Caki2 (cell line): ENCODE data around the gene DEFB124. TPM values are rescaled to one million over a fixed set of nuclear protein-coding genes. Genes with fewer than 3 reads are reported as not detected.
"Not testable (repeated sequence)": the region's sequence is repeated elsewhere in the genome, so short reads cannot be mapped to it uniquely, and the experiment has no call there.

Experiments
- DNase-seq: peaks from one replicate; pipeline ENCODE4 v3.0.0-alpha.2; 2015; ENCODE audit warnings: low read depth
- in situ Hi-C: cut with HindIII; loops from 2 replicates; pipeline ENCODE4 v1.10.0; 2016; ENCODE audit warnings: low sequenced_read_pairs, low pct_unique_long_range_greater_than_20kb, mixed read lengths
- total RNA-seq: library from RNA; depleted of rRNA; stranded (reverse); fragments of >200 nt; shearing (Covaris generic); gene quantifications from 2 replicates; pipeline ENCODE4 v1.2.3, GENCODE V29; 2014; ENCODE audit warnings: low replicate concordance

DEFB124 gene
- total RNA-seq, 1 experiment from 2014 or later, result not detected

DNA sequence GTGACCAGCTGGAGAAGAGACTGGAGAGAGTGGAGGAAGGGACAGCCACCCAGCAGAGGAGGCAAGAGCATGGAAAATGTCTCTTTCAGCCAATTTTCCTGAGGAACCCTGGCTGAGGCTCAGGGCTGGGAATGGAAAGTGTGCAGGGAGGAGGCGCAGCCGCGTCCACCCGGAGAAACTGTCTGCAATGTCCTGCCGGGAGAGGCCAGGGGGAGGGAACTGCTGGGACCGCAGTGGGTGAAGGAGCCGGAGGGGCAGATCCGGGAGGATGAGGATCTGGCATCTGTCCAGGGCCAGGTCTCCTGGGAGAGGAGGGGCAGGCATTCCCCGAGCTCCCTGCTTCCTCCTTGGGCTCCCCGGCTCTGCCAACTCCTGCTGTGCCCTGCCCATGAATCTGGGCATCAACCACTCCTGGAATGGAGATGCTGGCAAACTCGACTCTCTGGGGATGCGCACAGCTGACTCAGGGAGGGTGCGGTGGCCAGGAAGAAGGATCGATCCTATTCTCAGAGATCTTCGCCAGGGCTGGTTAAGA, 21.9 kb upstream of the DEFB124 start:
- DNase-seq, result no peak

DNA sequence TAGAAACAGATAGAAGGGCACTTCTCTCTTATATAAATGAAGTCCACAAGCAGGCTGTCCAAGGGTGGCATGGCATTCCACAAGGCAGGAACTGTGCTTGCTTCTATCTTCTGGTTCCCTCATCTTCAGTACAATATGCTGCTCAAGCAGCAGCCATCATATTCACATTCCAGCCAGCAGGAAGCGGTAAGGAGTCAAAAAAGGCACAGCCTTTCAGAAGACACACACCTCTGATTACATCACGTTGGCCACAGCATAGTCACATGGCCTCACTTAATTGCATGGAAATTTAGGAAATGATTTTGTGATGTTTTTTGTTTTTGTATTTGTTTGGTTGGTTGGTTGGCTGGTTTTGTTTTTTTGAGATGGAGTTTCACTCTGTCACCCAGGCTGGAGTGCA, 19.2 kb upstream of the DEFB124 start:
- no peak for DNase-seq
- in situ Hi-C loops, result no loop called here

More for the DNA sequence above, 21.9 kb upstream of the DEFB124 start:
- in situ Hi-C loops, result no loop called here

DNA sequence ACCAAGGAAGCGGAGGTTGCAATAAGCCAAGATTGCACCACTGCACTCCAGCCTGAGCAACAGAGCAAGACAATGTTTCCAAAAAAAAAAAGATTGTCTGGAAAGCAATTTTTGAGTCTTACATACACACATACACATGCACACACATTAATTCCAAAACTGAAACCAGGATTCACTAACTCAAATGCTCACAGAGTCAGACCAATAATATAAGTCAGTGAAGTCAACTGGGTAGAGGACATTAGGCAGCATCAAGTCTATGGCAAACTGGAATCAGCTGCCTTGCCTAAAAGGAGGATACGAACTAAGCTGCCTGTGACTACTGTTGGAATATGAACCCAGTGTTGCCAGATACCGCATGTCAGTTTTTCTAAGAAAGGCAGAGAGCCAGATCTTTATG, 15.8 kb upstream of the DEFB124 start:
- no peak for DNase-seq
- in situ Hi-C loops, result no loop called here

DNA sequence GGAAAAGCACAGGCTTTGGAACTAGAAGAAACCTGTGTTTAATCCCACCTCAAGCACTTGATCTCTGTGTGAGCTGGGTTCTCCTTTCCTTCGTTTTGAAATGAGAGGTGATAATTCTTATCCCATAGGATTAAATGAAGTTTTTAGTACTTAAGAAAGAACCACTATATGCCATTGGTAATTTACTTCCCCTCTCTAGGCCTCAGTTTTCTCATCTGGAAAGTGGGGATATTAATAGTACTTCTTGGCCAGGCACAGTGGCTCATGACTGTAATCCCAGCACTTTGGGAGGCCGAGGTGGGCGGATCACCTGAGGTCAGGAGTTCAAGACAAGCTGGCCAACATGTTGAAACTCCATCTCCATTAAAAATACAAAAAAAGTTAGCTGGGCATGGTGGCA, 14.2 kb upstream of the DEFB124 start:
- in situ Hi-C loops, result no loop called here
- no peak for DNase-seq

DNA sequence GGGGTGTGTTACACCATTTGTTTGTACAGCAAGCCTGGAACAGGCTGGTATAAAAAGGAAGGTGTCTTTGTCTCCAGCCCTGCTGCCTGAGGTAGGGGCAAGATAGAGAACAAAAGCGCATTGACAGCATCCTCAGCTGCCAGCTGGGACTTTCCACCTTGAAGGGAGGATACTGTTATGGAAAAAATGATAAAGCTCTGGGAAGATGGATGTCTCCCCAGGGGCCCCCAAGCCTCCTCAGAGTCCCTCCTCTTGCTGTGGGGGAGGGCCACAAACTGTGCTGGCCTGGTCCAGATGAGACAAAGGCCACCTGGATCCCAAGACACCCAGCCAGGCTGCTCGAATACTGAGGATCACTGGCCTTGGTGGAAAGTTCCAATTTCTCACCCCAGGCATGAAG, 13.2 kb upstream of the DEFB124 start:
- DNase-seq, result no peak
- in situ Hi-C loops, result no loop called here

DNA sequence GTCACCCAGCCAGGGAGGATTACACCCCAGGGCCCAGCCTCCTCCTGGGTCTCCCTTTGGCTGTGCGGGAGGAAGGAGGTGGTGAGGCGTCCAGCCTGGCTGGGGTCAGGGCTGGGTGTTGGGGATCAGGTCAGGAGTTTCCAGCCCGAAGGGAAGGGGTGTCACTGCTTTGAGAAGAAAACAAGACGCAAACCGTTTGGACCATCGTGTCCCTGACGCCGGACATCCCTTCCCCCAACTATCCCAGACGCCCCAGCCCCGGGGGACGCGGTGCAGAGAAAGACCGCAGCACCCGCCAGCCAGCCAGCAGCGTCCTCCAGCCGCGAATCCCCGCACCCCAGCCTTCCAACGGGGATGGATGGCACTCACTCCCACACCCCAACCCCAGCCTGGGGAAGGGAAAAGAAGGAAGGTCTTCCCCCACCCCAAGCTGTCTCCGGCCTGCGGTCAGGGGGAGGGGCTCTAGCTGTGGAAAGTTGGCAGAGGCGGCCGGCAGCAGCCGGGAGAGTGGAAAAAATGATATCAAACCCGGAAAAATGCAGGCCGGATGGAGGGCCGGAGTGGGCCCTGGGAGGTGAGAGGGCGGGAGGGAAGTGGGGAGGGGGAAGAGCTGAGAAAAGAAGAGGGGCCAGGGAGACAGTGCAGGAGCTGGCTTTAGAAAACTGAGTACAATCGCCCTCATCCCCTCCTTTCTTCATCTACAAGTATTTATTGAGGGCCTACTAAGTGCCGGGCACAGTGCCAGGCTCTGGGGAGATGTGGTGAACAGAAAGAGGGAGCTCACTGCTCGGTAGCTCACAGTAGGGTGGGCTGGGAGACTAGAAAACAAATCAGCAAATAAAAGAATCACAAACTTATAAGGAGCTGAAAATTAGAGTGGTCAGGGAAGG, 10.8 kb upstream of the DEFB124 start:
- DNase-seq, result no peak
- in situ Hi-C loops, result no loop called here

DNA sequence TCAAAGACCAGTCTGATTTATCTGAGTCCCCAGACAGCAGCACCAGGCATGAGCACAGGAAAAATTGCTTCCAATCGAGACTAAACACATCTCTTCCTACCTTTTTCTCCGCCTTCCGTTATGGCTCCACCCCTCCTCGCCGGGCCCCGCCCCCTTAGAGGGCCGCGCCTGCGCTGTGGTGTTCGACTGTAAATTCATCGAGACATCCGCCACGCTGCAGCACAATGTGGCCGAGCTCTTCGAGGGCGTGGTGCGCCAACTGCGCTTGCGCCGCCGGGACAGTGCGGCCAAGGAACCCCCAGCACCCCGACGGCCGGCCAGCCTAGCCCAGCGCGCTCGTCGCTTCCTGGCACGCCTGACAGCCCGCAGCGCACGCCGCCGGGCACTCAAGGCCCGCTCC, 9.1 kb upstream of the DEFB124 start:
- no peak for DNase-seq
- in situ Hi-C loops, result no loop called here

DNA sequence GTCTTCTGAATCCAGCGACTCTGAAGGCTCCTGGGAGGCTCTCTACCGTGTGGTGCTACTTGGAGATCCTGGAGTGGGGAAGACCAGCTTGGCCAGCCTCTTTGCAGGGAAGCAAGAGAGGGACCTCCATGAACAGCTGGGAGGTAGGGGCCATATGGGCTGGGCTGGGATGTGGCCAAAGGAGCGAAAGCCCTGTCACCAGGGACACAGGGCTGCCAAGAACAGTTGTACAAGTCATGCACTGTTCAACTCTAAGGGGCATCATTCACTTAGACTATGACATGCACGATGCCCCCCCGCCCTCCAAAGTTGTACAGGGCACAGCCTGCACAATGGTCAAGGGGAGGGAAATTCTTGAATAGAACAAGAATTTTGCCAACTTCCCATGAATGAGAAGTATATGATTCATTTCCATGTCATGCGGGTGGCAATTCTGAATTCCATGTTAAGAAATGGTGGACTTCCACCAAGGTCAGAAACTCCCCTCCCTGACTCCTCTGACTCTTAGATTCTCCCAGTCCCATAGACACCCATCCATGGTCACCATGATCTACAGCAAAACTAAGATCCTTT, 1.8 kb upstream of the DEFB124 start:
- no peak for DNase-seq
- in situ Hi-C loops, result no loop called here

DNA sequence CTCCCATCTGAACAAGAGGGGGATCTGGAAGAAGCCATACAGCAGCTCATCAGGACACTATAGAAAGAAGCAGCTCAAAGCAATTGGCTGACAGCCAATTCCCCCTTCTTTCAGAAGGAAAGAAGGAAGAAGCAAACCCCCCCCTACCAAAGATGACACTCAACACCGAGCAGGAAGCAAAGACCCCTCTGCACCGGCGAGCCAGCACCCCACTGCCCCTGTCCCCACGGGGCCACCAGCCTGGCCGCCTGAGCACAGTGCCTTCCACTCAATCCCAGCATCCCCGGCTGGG, 1.3 kb upstream of the DEFB124 start:
- in situ Hi-C loops, result no loop called here
- DNase-seq, result no peak

DNA sequence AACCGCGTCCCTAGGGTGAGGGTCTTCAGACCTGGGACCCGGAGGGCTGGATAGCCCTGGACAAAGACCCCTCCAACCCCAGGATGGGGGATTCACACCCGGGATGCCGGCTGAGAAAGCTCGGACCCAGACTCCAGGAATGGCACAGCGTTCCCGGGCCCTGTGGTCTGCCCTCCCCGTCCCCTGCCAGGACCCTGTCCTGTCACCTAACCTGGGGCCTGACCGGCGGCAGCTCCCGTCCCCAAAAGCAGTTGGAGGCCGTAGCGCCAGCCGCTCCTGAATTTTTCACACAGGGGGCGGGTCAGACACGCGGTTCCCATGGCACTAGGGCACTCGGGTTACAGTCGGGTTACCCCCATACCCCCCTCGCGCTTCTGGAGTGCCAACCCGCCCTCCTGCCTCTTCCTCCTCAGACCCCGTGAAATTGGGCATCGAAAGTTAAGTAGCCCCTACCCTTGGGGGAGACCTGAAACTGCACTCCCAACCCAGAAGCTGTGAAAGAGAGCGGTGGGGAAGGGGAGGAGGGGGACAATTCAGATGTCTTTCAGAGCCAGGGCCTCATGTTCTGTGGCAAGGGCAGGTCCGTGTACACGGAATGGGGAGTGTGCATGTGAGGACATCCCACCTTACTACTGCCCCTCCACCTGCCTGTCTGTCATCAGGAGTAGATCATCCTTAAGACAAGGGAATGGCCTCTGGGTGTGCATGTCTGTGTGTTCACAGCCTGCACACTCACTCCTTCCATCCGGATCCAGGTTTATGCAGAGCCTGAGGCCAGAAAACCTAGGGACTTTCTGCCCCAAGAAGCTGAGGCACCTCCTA, 756 bp upstream of the DEFB124 start:
- DNase-seq, result no peak
- in situ Hi-C loops, result no loop called here

DNA sequence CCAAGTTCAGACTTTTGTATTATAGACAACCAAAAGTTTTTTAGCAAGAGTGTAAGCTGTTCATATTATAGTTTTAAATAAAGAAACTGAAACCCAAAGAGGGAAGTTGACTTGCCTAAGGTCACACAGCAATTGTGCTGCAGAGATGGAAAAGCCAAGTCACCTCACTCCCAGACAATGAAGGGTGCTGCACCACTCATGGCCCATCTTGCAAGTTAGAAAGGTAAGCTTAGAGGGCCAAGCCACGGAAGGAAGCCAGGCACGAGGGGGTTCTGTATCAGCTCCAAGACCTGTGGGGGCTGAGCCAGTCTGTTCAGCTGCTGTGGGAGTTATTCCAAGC, 860 bp downstream of the DEFB124 start:
- DNase-seq, result no peak
- in situ Hi-C loops, result no loop called here

DNA sequence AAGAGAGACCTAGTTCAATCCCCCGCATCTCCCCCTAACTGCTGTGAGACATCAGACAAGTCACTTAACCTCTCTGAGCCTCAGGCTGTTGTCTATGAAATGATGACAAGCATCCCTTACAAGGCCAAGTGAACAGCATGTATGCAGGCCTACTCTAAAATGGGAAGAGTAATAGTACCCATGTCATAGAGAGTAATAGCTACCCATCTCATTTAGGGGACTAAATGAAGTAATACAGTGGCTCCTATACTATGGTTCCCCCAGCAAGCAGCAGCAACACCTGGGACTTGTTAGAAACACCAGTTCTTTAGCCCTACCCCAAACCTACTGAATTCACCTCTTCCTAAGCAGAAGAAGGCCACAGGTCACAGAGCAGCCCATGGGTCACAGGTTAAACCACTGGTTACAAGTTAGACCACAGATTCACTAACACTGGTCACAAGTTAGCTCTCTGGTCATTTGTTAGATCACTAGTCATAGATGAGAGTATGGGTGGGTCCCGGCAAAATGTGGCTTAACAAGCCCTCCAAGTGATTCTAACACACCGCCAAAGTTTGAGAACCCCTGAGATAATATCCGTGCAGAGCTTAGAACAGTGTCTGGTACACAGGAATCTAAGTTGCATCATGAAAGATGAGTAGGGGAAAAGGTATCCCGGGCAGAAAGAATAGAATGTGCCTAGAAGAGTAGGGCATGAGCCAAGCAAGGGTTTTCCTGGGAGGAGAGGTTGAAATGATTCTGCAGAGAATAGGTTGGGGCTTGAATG, 1.4 kb downstream of the DEFB124 start:
- no peak for DNase-seq
- in situ Hi-C loops, result no loop called here

DNA sequence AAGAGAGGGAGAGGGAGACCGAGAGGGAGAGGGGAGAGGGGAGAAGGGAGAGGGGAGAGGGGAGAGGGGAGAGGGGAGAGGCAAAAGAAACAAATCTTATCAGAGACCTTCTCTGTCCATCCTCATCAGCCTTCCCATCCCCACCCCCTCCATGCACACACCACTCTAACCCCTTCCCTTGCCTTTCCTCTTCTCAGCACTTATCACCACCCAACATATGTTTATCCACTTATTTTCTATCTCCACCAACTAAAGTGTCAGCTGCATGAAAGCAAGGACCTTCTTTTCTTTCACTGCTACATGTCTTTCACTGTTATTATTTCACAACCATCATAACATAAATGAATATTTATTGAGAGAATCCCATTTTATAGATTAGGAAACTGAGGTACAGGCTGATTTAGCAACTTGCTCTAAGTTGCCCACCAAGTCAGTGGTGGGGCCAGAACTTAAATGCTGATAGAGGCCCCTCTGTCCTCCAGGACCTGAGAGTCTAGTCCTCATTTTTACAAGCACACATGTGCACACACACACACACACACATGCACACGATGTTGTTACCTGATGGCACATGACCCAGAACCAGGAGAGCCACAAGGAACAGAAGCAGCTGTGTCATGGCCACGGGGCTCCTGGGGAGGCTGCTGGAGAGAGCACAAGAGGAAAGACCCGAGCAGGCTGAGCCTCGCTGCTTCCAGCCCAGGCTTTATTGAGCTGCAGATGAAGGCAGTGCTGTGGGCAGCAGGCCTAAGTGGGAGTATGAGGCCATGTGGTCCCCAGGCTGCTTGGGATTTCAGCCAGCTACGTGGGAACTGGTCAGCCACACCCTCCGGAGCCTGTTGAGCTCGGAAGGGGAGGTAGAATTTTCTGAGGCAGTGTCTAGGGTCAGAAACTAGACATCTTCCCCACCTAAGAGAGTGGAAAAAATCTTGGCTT, 2.3 kb downstream of the DEFB124 start:
- in situ Hi-C loops, result no loop called here
- DNase-seq, result no peak

DNA sequence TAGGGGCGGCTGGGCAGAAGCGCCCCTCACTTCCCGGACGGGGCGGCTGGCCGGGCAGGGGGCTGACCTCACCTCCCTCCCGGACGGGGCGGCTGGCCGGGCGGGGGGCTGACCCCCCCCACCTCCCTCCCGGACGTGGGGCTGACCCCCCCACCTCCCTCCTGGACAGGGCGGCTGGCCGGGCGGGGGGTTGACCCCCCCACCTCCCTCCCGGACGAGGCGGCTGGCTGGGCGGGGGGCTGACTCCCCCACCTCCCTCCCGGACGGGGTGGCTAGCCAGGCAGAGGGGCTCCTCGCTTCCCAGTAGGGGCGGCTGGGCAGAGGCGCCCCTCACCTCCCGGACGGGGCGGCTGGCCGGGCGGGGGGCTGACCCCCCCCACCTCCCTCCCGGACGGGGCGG, 4.0 kb downstream of the DEFB124 start:
- DNase-seq, in situ Hi-C loops: not testable (repeated sequence)

DNA sequence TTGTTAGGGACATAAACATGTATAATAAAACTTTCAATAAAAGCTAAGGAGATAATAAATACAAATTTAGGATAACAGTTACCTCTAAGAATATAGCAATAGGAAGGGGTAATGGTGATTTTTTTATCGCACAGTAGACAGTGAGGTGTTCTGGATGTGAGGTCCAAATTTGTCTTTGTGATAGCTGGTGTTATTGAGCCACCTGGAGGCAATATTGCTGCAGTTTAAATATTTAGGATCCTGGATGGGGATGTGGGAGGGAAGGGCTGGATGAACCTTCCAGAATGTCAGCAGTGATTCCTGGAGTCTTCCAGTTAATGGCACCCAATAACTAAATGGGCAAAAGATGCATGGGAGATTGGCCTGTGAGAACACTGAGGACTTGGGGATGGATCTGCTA, 20.6 kb downstream of the DEFB124 start:
- DNase-seq, result no peak

DNA sequence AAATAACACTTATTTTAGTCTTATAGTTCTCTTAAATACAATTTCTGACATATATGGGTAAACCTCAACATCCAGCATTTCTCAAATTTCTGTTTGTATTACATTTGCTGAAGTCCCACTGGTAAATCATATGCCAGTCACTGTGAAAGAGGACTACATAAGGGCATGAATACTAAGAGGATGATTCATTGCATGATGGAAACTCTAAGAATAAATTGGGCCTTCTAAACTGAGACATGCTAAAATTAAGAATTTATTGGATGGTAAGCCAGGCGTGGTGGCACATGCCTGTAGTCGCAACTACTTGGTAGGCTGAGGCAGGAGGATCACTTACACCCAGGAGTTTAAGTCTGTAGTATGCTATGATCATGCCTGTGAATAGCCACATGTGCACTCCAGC, 22.4 kb downstream of the DEFB124 start:
- no peak for DNase-seq
- in situ Hi-C loops, result no loop called here

More for the DNA sequence above, 20.6 kb downstream of the DEFB124 start:
- in situ Hi-C loops, result no loop called here

DNA sequence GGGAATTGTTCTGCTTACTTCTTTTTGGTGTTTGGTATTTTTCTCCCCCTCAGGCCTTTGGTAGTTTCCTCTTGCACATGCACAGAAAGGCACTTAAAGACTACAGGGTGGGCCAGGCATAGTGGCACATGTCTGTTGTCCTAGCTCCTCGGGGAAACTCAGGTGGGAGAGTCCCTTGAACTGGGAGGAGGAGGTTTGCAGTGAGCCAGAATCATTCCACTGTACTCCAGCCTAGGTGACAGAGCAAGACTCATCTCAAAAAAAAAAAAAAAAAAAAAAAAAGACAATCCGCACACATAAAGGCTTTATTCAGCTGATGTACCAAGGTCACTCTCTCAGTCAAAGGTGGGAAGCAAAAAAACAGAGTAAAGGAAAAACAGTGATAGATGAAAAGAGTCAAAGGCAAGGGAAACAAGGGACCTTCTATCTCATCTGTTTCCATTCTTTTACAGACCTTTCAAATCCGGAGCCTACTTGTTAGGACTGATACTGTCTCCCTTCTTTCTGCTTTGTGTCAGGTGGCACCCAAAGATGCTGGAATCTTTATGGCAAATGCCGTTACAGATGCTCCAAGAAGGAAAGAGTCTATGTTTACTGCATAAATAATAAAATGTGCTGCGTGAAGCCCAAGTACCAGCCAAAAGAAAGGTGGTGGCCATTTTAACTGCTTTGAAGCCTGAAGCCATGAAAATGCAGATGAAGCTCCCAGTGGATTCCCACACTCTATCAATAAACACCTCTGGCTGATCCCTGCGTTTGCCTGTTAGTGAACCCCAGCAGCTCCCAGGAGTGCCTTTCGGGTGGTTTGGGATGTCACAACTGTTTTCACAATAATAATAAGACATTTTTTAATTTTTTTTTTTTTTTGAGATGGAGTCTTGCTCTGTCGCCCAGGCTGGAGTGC, 25.2 kb downstream of the DEFB124 start:
- no peak for DNase-seq
- in situ Hi-C loops, result no loop called here
